Measurements from ENCODE around the gene RELN. TPM values are rescaled to one million over a fixed set of nuclear protein-coding genes. Genes with fewer than 3 reads are reported as not detected.

Gene RELN
- polyA plus RNA-seq, 1 donor, result 5.0 TPM

DNA sequence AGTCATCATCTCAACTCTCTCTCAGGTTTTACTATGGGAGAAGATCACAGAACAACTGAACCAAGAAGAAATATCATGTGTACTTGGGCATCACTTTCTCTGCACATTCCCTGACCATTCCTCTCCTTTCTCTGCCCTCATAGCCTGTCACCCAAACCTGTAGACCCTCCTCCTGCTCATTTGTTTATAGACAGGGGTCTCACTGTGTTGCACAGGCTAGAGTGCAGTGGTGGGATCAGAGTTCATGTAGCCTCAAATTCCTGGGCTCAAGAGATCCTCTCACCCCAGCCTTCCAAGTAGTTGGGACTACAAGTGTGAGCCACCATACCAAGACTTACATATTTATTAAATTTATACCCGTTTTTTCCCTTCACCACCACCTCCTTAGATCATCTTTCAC lies 282.7 kb downstream of the RELN start:
- DNase-seq, result no peak
- no peak overlapping the region for H3K4me3 ChIP-seq (ENCODE audit: low read length)
- H3K27me3 ChIP-seq (ENCODE audit: control insufficient read depth, insufficient read depth, low read length), result no peaks in the 10 kb centered on the region
- no peak overlapping the region for H3K27ac ChIP-seq (ENCODE audit: low read length)
- 83% methylated on average over 1 of the region's 1 CpG for WGBS (ENCODE audit: insufficient coverage, low lambda C conversion rate)
- no peaks in the 10 kb centered on the region for H3K4me1 ChIP-seq (ENCODE audit: control insufficient read depth, insufficient read depth, low read length)
- no peaks in the 10 kb centered on the region for H3K9me3 ChIP-seq (ENCODE audit: control insufficient read depth, low read depth, low read length)
- H3K36me3 ChIP-seq (ENCODE audit: control insufficient read depth, insufficient read depth, low read length), result no peaks in the 10 kb centered on the region

DNA sequence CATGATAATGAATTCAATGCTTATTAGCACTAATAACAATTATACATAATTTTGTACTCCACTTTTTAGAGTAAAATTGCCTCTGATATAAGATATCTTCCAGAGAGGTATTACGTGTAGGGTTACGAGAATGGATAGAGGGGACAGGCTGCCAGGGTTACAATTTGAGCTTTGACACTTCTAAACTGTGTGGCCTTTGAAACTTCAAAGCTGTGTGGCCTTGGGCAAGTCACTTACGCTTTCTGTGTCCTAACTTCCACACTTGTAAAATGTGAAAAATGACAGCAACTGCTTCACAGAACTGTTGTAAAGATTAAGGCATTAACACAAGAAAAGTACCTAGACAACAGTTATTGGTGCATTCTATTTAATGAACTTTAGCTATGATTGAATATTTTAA lies 283.9 kb downstream of the RELN start:
- Histone ChIP-seq H3K4me1 (ENCODE audit: control insufficient read depth, insufficient read depth, low read length) (no peaks in the 10 kb centered on the region), H3K4me3 (ENCODE audit: low read length) (no peak overlapping the region)
- no CpG with 5 or more reads among the region's 3 CpGs for WGBS (ENCODE audit: insufficient coverage, low lambda C conversion rate)

DNA sequence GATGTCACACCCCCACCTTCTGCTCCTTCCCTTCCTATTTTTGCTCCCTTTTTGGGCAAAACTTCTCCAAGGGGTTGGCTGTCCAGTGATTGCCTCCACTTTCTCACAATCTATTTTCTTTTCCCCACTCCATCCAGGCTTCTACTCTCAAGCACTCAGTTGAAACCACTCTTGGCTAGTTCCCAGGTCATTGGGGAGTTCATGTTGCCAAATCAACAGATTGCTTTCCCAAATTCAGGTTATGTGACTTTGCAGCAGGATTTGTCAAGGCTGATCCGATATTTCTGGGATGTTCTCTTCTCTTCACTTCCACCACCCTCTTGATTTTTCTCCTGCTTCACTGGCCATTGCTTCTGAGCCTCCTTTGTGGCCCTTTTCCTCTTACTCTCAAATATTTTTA lies 284.8 kb downstream of the RELN start:
- H3K27ac ChIP-seq (ENCODE audit: low read length), result no peak overlapping the region
- no peak for DNase-seq
- H3K4me1 ChIP-seq (ENCODE audit: control insufficient read depth, insufficient read depth, low read length), result no peaks in the 10 kb centered on the region
- no peak overlapping the region for H3K4me3 ChIP-seq (ENCODE audit: low read length)
- no peaks in the 10 kb centered on the region for H3K9me3 ChIP-seq (ENCODE audit: control insufficient read depth, low read depth, low read length)
- no peaks in the 10 kb centered on the region for H3K27me3 ChIP-seq (ENCODE audit: control insufficient read depth, insufficient read depth, low read length)
- WGBS (ENCODE audit: insufficient coverage, low lambda C conversion rate), result no CpG with 5 or more reads among the region's 1 CpG
- no peaks in the 10 kb centered on the region for H3K36me3 ChIP-seq (ENCODE audit: control insufficient read depth, insufficient read depth, low read length)

More for the DNA sequence above, 283.9 kb downstream of the RELN start:
- H3K27ac ChIP-seq (ENCODE audit: low read length), result no peak overlapping the region
- no peaks in the 10 kb centered on the region for H3K36me3 ChIP-seq (ENCODE audit: control insufficient read depth, insufficient read depth, low read length)
- H3K9me3 ChIP-seq (ENCODE audit: control insufficient read depth, low read depth, low read length), result no peaks in the 10 kb centered on the region
- no peaks in the 10 kb centered on the region for H3K27me3 ChIP-seq (ENCODE audit: control insufficient read depth, insufficient read depth, low read length)
- DNase-seq, result no peak

DNA sequence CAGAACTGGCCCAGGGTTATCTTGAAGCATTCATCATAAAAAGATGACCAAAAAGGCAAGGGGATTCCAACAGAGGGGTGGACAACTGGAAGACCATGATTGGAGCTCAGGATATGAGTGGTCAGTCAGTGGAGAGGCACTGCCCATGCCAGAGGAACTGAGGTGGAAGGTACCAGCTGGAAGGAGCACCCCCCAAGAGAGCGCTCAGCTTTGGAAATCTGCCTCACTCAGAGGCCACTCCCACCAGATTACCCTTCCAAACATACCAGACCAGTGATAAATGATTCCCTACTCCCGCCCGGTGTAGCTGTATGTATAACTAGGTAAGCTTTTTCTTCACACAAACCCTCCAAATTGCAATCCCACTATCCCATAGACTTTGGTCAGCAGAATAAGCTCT lies 286.5 kb downstream of the RELN start:
- Histone ChIP-seq H3K4me3 (ENCODE audit: low read length) (no peak overlapping the region), H3K9me3 (ENCODE audit: control insufficient read depth, low read depth, low read length) (no peaks in the 10 kb centered on the region), H3K27ac (ENCODE audit: low read length) (no peak overlapping the region), H3K36me3 (ENCODE audit: control insufficient read depth, insufficient read depth, low read length) (no peaks in the 10 kb centered on the region), H3K4me1 (ENCODE audit: control insufficient read depth, insufficient read depth, low read length) (no peaks in the 10 kb centered on the region), H3K27me3 (ENCODE audit: control insufficient read depth, insufficient read depth, low read length) (no peaks in the 10 kb centered on the region)
- DNase-seq, result no peak
- no CpG with 5 or more reads among the region's 3 CpGs for WGBS (ENCODE audit: insufficient coverage, low lambda C conversion rate)

DNA sequence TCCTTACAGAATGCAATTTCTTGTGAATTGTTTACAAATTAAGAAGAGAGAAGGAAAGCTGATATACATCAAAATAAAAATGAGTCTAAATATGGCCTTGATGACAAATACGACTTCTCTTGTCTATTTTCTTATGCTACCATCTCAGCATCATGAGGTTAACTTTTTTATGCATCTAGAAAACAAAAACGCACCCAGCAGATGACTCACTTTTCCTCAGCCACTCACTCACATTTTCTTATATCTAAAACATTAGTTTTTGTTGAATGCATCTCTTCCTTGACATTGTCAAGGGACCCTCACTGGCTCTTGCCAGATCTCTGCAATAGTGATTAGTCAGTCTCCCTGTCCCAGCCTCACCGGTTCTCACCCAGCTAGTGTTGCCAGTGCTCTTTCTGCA lies 287.0 kb downstream of the RELN start:
- H3K4me1 ChIP-seq (ENCODE audit: control insufficient read depth, insufficient read depth, low read length), result no peaks in the 10 kb centered on the region
- H3K27me3 ChIP-seq (ENCODE audit: control insufficient read depth, insufficient read depth, low read length), result no peaks in the 10 kb centered on the region
- WGBS (ENCODE audit: insufficient coverage, low lambda C conversion rate), result 40% methylated on average over 2 of the region's 3 CpGs
- no peak overlapping the region for H3K27ac ChIP-seq (ENCODE audit: low read length)
- no peaks in the 10 kb centered on the region for H3K36me3 ChIP-seq (ENCODE audit: control insufficient read depth, insufficient read depth, low read length)
- no peak overlapping the region for H3K4me3 ChIP-seq (ENCODE audit: low read length)
- DNase-seq, result no peak
- no peaks in the 10 kb centered on the region for H3K9me3 ChIP-seq (ENCODE audit: control insufficient read depth, low read depth, low read length)

DNA sequence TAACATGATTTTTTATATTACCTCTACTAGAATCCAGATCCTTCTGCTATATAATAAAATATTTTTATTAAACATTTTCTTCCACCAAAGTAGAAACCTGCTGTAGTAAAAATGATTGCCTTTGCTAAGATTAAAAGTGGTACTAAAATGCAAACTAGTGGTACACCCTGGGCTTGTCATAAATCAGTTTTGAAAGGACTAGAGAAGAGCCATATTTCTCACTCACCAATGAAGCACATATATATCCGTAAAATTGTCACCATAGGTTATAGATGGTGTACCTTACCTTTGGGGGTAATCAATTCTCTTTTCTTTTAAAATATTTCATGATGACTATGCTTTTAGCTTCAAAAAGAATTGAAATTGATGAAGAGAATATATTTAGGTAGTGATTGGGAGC lies 290.4 kb downstream of the RELN start:
- no CpG with 5 or more reads among the region's 1 CpG for WGBS (ENCODE audit: insufficient coverage, low lambda C conversion rate)
- H3K4me3 ChIP-seq (ENCODE audit: low read length), result no peak overlapping the region

DNA sequence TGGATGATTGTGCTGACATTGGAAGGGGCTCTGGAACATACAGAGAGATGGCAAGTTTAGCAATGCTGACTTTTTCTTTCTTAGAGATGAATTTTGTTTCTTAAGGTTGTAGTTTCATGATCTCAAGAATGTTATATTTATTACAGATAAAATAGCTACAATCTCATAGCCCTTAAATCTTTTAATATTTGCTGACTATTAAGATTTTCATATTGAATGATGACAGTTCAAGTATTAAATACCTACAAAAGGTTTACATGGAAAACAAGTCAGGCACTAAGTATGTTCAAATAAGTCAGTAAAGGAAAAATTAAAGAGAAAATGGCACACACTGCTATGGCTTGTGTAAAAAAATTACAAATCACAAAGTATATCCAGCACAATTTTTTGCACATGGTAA lies 291.4 kb downstream of the RELN start:
- Histone ChIP-seq H3K27me3 (ENCODE audit: control insufficient read depth, insufficient read depth, low read length) (no peaks in the 10 kb centered on the region), H3K9me3 (ENCODE audit: control insufficient read depth, low read depth, low read length) (no peaks in the 10 kb centered on the region), H3K4me3 (ENCODE audit: low read length) (no peak overlapping the region), H3K27ac (ENCODE audit: low read length) (no peak overlapping the region), H3K4me1 (ENCODE audit: control insufficient read depth, insufficient read depth, low read length) (no peaks in the 10 kb centered on the region), H3K36me3 (ENCODE audit: control insufficient read depth, insufficient read depth, low read length) (no peaks in the 10 kb centered on the region)
- DNase-seq, result no peak

More for the DNA sequence above, 290.4 kb downstream of the RELN start:
- Histone ChIP-seq H3K27ac (ENCODE audit: low read length) (no peak overlapping the region), H3K4me1 (ENCODE audit: control insufficient read depth, insufficient read depth, low read length) (no peaks in the 10 kb centered on the region), H3K27me3 (ENCODE audit: control insufficient read depth, insufficient read depth, low read length) (no peaks in the 10 kb centered on the region), H3K36me3 (ENCODE audit: control insufficient read depth, insufficient read depth, low read length) (no peaks in the 10 kb centered on the region), H3K9me3 (ENCODE audit: control insufficient read depth, low read depth, low read length) (no peaks in the 10 kb centered on the region)
- no peak for DNase-seq

DNA sequence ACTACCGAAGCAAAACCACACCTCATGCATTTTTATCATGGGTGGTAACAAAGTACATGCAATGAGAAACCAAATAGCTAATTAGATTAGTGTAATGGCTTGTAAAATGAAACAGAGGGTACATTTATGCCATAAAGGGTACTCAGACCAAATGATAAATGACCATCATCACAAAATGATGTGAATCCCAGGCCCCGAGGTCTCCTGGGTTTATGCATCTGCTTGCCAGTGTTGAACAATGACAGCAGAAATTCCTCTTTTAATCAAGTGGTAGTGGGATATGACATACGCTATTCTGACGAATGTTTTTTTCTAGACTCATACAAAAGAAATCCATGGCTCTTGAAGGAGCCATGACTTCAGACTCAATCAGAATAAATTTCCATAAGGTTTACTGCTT lies 293.9 kb downstream of the RELN start:
- Histone ChIP-seq H3K27ac (ENCODE audit: low read length) (no peak overlapping the region), H3K4me1 (ENCODE audit: control insufficient read depth, insufficient read depth, low read length) (no peaks in the 10 kb centered on the region), H3K4me3 (ENCODE audit: low read length) (no peak overlapping the region), H3K9me3 (ENCODE audit: control insufficient read depth, low read depth, low read length) (no peaks in the 10 kb centered on the region), H3K27me3 (ENCODE audit: control insufficient read depth, insufficient read depth, low read length) (no peaks in the 10 kb centered on the region), H3K36me3 (ENCODE audit: control insufficient read depth, insufficient read depth, low read length) (no peaks in the 10 kb centered on the region)
- no CpG with 5 or more reads among the region's 4 CpGs for WGBS (ENCODE audit: insufficient coverage, low lambda C conversion rate)
- no peak for DNase-seq

DNA sequence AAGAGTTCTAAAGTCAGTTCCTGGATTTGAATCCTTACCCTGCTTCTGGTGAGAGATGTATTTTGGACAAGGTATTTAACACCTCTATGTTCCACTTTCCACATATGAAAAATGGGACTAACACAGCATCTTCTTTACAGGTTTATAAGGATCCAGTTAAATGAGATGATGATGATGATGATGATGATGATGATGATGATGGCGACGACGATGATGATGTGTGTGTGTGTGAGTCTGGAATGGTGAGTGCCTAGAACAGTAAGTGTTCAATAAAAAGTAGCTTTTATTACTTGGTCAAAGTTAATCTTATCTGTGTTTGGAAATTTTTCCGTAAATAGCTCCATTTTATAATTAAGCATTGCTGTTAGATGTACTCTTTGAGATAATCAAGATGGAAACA lies 295.2 kb downstream of the RELN start:
- Histone ChIP-seq H3K36me3 (ENCODE audit: control insufficient read depth, insufficient read depth, low read length) (no peaks in the 10 kb centered on the region), H3K4me3 (ENCODE audit: low read length) (no peak overlapping the region), H3K27ac (ENCODE audit: low read length) (no peak overlapping the region), H3K4me1 (ENCODE audit: control insufficient read depth, insufficient read depth, low read length) (no peaks in the 10 kb centered on the region), H3K27me3 (ENCODE audit: control insufficient read depth, insufficient read depth, low read length) (no peaks in the 10 kb centered on the region), H3K9me3 (ENCODE audit: control insufficient read depth, low read depth, low read length) (no peaks in the 10 kb centered on the region)
- 83% methylated on average over 3 of the region's 4 CpGs for WGBS (ENCODE audit: insufficient coverage, low lambda C conversion rate)
- no peak for DNase-seq

DNA sequence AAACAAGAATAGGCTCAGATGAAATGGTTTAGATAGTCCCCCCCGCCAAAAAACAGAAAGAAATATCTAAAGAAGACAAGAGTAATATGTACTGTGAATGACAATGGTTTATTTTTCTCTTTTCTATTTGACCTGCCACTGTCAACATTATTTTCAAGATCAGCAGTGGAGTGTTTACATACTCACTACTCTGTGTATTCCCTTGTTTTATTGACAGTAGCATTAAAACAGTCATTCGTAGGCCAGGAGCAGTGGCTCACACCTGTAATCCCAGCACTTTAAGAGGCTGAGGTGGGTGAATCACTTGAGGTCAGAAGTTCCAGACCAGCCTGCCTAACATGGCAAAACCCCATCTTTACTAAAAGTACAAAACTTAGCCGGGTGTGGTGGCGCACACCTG lies 298.2 kb downstream of the RELN start:
- Histone ChIP-seq H3K27ac (ENCODE audit: low read length) (no peak overlapping the region), H3K4me1 (ENCODE audit: control insufficient read depth, insufficient read depth, low read length) (no peaks in the 10 kb centered on the region), H3K27me3 (ENCODE audit: control insufficient read depth, insufficient read depth, low read length) (no peaks in the 10 kb centered on the region), H3K4me3 (ENCODE audit: low read length) (no peak overlapping the region), H3K36me3 (ENCODE audit: control insufficient read depth, insufficient read depth, low read length) (no peaks in the 10 kb centered on the region), H3K9me3 (ENCODE audit: control insufficient read depth, low read depth, low read length) (no peaks in the 10 kb centered on the region)
- no peak for DNase-seq
- WGBS (ENCODE audit: insufficient coverage, low lambda C conversion rate), result 60% methylated on average over 1 of the region's 4 CpGs

DNA sequence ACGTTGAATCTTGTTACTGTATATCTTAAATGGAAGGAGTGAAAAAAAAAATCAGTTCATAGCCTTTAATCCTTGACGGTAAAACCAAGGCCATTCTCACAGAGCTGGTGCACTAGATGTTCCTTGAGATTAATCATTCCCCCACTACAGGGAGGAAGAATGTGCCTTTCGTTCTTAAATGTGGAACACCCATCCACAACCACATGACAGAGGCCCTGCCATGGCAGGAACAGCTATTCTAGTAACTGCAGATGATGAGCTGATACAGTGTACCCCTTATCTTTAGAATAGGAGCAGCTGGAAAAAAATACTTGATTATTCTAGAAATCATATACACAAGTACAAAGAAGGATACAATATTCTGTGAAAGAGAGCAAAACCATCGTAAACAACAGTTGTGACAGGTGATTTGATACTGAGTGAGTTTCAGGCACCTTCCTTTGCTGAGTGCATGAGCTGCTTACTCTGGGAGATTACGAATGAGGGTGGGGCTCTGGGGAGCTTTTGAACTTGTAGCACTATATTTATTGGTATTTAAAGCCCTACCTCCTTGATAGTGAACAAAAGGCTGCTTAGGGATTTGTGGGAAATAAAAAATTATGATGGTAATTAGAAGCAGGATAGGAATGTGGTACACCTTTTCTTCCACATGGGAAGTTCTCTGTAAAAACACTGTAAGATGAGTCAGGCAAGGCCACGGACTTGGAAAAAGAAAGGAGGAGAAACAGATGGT lies 299.1 kb downstream of the RELN start:
- Histone ChIP-seq H3K27me3 (ENCODE audit: control insufficient read depth, insufficient read depth, low read length) (no peaks in the 10 kb centered on the region), H3K4me1 (ENCODE audit: control insufficient read depth, insufficient read depth, low read length) (no peaks in the 10 kb centered on the region), H3K9me3 (ENCODE audit: control insufficient read depth, low read depth, low read length) (no peaks in the 10 kb centered on the region), H3K27ac (ENCODE audit: low read length) (no peak overlapping the region), H3K4me3 (ENCODE audit: low read length) (no peak overlapping the region), H3K36me3 (ENCODE audit: control insufficient read depth, insufficient read depth, low read length) (no peaks in the 10 kb centered on the region)
- 17% methylated on average over 1 of the region's 6 CpGs for WGBS (ENCODE audit: insufficient coverage, low lambda C conversion rate)
- DNase-seq, result peak; percentile 16 to 18
